Astrocyte (in vitro differentiated cells and primary cell): ENCODE results near the gene FBXW7.

Experiments
- EZH2 ChIP-seq: IDR thresholded peaks from 2 replicates; pipeline ENCODE4 v1.6.1; 2012; ENCODE audit warnings: mild to moderate bottlenecking, low read length, inconsistent platforms; ENCODE audit not compliant: insufficient read depth
- TF ChIP-seq, protein P1 (sequence below): IDR thresholded peaks from 2 replicates; pipeline ENCODE4 v1.5.1; 2011; ENCODE audit warnings: low read depth, mild to moderate bottlenecking, inconsistent platforms, low read length, moderate library complexity; ENCODE audit not compliant: insufficient read depth

DNA sequence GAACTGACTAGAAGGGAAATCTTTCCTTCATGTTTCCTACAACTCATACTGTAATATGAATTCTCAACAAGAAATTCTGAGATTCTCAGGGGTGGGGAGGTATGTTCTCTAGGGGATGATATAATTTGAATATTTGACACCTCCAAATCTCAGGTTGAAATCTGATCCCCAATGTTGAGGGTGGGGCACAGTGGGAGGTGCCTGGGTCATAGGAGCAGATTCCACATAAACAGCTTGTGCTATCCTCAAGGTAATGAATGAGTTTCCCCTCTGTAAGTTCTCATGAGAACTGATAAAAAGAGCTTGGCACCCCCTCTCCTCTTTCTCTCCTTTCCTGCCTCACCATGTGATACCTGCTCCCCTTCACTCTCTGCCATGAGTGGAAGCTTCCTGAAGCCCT lies 21.5 kb downstream of the FBXW7 start:
- TF ChIP-seq, protein P1, sequence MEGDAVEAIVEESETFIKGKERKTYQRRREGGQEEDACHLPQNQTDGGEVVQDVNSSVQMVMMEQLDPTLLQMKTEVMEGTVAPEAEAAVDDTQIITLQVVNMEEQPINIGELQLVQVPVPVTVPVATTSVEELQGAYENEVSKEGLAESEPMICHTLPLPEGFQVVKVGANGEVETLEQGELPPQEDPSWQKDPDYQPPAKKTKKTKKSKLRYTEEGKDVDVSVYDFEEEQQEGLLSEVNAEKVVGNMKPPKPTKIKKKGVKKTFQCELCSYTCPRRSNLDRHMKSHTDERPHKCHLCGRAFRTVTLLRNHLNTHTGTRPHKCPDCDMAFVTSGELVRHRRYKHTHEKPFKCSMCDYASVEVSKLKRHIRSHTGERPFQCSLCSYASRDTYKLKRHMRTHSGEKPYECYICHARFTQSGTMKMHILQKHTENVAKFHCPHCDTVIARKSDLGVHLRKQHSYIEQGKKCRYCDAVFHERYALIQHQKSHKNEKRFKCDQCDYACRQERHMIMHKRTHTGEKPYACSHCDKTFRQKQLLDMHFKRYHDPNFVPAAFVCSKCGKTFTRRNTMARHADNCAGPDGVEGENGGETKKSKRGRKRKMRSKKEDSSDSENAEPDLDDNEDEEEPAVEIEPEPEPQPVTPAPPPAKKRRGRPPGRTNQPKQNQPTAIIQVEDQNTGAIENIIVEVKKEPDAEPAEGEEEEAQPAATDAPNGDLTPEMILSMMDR = no peak
- no peak for TF ChIP-seq EZH2
